Activated T-cell treated with anti-CD3 and anti-CD28 coated beads for 24 hours (primary cell): ENCODE results near the gene CYP4A22.
A peak's percentile ranks its signal among the peaks of the same experiment; 100 is the strongest.
"Not testable (repeated sequence)": the region's sequence is repeated elsewhere in the genome, so short reads cannot be mapped to it uniquely, and the experiment has no call there.

Experiments used
- DNase-seq: peaks from one replicate; pipeline ENCODE4 v3.0.0-alpha.2; 2020; ENCODE audit warnings: low read depth

The CYP4A22 gene

DNA sequence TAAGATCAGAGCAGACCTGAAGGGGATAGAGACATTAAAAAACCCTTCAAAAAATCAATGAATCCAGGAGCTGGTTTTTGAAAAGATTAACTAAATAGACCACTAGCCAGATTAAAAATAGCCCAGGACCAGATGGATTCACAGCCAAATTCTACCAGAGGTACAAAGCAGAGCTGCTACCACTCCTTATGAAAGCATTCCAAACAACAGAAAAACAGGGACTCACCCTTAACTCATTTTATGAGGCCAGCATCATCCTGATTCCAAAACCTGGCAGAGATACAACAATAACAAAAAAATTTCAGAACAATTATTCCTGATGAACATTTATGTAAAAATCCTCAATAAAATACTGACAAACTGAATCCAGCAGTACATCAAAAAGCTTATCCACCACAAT is 19.2 kb downstream of the CYP4A22 start:
- DNase-seq: not testable (repeated sequence)

DNA sequence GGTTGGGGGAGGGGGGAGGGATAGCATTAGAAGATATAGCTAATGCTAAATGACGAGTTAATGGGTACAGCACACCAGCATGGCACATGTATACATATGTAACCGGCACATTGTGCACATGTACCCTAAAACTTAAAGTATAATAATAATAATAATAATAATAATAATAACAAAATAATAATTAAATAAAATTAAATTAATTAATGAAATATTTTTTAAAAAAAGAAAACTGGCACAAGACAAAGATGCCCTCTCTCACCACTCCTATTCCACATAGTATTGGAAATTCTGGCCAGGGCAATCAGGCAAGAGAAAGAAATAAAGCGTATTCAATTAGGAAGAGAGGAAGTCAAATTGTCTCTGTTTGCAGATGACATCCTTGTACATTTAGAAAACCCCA is 20.7 kb downstream of the CYP4A22 start:
- DNase-seq: not testable (repeated sequence)

DNA sequence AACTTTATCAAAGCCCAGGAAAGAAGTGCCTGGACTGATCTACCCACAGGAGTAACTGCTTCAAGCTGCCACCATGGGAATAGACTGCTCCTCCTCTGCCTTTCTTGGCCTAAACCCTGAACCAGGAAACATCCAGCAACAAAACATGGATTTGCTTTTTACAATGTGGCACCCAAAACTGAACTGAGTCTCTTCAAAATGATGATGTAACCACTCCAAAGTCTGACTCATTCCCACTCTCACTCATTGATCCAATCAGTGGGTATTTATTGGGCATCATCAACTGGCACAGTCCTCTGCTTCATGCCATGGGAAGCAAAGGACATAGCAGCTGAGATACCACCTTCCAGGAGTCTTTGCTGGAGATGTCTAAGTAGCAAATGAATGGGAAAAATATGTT is 23.5 kb downstream of the CYP4A22 start:
- DNase-seq: no peak

DNA sequence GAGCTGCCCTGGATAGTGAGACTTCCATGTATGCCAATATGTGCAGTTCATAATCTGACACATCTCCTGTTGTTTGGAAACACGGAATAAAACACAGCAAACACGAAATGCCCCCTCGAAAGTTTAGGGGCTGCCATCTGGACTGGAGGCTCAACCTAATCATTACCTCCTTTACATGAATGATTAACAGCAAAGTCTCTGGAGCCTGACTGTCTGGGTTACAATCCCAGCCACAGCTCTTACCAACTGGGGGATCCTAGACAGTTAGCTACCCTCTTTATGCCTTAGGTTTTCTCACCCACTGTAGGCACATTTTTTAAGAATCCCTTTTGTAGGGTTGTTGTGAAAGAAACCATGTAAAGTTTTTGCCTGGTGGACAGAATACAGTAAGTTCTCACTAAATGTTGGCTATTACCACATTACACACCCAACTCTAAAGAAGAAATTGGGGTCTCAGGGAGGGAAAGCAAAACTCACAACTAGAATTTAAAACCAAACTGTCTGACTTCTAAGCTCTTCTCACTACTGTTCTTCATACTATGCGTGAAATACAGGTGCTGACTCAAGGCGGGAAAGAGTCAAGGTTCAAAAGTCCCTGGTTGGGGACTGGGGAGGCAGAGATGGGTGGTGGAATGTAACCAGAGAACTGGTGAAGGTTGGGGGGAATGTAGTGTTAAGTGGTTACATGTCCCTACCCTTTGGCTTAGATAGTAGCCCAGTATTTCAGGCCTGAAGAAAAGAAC is 24.2 kb downstream of the CYP4A22 start:
- no peak for DNase-seq

DNA sequence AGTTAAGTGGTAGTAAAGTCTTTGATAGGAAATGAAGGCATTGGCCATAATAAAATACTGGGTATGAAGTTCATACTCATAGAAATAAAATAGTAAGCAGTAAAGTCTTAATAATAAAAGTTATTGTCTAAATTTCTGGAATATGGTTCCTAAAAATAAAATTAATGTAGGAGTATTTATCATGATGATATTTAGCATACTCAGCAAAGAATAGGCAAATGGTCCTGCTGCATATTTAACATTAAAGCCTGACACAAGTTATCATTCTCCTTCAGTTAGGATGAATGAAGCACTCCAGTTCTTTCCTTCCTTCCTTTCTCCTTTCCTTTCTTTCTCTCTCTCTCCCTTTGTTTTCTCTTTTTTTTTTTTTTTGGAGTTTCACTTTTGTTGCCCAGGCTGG is 27.3 kb downstream of the CYP4A22 start:
- DNase-seq: no peak

GRCh38 chr1:47172782-47173181 is 35.5 kb downstream of the CYP4A22 start:
- DNase-seq: no peak

GRCh38 chr1:47174656-47175020 is 37.4 kb downstream of the CYP4A22 start:
- no peak for DNase-seq

DNA sequence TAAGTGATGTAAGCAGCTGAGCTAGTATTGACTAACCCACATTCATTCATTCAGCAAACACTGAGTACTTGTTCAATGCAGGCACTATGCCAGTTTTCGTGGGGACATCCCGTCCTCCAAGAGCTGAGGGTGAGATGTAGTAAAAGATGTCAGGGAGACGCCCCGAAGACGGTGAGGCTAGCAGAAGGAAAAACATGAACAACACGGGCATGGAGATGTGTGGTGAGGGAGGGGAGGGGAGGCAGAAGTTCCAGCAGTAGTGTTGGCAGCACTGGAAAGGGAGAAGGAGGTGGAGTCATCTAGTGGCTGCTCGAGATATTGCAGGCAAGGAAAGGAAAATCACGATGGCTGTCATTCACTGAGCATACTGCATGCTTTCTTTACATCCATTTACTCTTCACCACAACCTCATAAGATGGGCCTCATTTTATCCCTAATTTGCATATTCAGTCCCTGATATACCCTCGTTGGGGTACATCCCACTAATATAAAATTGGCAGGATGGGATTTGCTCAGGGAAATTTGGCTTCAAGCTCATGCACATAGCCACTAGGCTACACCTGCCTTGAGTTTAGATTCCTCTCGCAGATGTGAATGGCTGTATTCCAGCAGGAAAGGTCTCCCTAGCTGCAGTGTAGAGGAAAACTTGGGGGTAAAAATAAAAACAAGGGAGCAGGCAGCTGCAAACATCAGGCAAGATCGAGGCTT is 38.1 kb downstream of the CYP4A22 start:
- peak; percentile 32 for DNase-seq

- DNase-seq: no peak
These were observed 40.8 kb downstream of the CYP4A22 start for GRCh38 chr1:47178020-47178419.

- DNase-seq: no peak
These were observed 41.4 kb downstream of the CYP4A22 start for GRCh38 chr1:47178654-47179016.

DNA sequence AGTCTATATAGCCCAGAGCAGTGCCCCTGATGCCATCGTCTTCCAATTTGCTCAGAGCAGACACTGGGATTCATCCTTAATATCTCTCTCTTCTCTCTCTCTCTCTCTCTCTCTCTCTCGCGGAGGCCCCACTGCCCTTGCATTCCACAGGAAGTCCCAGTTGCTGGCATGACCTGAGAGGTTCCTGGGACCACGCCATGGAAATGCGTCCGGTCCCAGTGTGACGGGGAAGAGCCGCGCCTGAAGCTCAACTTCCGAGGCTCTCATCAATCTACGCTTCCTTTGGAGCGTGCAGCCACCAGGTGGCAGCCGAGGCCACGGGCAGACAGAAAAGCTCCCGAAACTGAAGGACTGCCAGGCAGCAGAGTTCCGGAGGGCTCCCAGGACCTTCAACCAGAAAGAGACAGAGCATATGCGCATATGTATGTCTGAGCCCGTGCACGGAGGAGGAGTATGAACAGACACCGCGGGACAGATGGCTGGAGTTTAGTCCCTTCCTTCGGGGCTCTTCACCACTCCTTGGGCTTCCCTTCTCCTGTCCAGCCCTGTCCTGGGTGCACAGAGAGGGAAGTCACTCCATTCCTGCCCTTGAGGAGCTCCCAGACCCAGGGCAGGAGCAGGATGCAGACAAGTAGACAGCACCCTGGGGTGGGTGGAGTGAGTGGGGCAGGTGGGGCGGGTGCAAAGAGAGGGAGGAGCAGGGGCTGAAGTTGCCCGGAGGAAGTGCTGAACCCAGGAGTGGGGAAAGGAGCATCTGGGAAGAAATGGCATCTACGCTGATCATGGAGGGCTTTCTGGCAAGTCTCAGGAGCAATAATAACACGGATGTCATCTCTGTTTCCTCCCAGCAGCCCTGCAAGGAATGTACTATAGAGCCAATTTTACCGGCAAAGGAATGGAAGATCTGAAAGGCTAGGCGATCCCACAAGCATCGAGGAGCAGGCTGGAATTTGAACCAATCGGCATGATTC is 42.1 kb downstream of the CYP4A22 start:
- peak; percentile 73 for DNase-seq

GRCh38 chr1:47179988-47180563 is 42.8 kb downstream of the CYP4A22 start:
- DNase-seq: no peak

GRCh38 chr1:47180603-47181094 is 43.4 kb downstream of the CYP4A22 start:
- no peak for DNase-seq

DNA sequence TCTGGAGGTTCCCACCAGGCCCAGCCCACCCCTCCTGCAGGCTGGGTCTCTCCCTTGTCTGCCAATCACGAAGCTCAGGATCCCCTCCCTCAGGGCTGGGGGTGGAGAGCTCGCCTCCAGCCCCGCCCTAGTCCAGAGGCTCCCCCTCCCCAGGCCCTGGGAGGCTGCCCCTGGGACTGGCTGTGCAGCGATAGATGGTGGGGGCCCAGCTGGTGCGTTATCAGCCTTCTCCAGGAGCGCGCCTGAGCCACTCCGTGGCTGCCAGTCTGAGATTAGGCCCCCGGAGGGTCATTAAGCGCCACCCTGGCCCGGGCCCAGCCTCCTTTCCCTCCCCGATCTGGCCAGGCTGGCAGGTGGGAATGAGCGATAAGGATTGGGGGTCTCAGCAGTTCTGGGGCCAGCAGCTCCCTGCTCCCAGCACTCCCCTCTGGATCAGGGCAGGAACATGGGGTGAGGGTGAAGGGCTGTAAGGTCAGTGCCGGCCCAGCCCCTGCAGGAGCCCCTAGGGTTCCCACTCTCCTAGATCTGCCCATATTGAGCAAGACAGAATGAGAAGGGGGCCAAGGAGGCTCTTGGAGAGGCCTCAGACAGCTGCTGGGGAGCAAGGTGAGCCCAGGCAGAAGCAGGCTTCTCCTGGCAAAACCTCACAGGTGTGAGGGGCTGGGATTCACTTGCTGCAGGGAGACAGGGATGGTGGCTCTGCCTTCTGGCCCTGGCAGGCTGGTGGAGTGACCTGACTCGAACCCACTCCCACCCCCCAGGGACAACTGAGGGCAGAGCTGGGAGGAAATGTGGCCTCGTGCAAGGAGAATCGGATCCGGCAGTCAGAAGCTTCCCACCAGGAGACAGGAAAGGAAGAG is 44.1 kb downstream of the CYP4A22 start:
- DNase-seq: no peak

DNA sequence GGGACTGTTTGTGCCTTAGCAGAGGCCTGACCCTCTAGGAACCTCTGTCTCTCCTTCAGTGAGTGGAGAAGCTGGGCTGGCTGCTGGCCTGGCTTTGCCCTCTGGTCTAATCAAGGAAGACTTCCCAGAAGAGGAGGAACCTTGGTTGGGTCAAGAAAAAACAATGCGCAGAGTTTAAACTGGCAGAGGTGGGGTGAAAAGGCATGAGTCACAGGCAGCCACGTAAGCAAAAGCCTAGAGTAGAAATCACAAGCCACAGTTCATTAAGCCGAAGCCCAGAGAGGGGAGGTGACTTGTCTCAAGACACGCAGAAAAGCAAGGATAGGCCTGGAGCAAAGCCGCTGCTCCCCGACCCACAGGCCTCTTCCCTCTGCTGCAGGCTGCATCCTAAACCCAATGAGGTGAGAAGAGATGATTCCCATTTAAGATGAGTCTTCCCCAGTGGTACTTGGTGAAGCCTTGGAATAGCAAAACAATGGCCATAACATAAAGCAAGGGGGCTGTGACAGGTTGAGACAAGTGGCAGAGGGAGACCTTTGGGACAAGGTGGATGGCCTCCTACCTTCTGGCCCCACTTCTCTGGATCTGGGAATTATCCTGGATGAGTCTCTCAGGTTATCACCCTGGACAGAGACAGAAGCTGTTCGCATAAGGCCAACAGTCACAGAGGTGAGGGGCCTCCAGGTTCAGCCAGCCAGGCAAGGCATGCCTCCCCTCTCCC is 44.9 kb downstream of the CYP4A22 start:
- DNase-seq: no peak

DNA sequence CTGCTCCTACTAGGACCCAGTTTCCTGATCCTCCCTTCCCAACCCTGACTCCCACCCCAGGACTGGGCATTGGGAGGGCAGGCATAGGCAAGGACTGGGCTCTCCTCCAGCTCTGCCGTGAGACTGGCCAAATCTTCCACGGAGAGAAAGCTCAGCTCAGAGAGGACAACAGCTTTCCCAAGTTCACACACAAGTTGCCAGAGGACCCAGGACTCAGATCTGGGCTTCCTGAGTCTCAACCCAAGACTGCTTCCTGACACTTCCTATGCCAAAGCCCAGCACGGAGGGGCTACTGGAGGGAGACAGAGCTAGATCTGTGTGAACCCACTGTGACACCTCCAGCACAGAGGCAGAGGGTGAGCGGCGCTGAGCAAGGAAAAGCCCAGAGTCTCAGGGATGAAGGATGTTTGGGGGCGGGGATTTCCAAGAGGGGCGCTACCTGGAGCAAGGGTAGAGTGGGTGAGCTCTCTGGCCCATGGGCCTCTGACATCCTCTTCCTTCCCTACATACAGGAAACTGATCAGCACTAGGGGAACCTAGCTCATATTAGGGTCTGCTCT is 45.5 kb downstream of the CYP4A22 start:
- no peak for DNase-seq

DNA sequence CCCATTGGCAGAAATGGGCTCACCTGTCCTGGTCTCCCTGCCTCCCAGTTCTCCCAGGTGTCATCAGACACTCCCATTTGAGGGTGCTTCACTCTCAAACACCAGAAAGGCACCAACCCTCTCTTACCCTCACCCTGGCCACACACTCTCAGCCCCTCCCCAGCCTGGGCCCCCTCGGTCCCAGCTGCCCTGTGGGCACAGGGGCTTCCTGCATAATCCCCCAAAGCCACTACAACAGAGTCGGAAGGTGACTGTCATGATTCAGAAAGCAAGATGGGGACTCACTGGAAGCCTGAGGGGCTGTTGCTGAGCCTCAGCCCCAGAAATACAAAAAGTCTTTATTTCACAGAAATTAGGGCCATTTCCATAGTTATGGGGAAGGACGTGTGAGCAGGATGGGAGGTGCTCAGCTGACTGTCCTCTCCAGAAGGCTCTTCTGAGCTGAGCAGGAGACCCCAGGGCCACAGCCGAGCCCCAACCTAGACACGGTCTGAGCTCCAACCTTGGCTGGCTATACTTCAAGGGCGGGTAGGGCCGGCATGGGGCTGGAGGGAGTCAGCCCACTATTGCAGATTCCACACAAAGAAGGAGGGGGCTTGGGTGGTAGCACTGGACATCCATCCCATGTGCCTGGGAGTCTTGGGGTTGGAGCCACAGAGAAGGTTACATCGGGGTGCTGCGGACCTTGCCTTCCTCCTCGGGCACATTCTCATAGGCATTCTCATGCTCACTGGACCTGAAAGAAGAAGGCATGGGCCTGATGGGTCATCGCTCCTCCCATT is 46.3 kb downstream of the CYP4A22 start:
- no peak for DNase-seq

DNA sequence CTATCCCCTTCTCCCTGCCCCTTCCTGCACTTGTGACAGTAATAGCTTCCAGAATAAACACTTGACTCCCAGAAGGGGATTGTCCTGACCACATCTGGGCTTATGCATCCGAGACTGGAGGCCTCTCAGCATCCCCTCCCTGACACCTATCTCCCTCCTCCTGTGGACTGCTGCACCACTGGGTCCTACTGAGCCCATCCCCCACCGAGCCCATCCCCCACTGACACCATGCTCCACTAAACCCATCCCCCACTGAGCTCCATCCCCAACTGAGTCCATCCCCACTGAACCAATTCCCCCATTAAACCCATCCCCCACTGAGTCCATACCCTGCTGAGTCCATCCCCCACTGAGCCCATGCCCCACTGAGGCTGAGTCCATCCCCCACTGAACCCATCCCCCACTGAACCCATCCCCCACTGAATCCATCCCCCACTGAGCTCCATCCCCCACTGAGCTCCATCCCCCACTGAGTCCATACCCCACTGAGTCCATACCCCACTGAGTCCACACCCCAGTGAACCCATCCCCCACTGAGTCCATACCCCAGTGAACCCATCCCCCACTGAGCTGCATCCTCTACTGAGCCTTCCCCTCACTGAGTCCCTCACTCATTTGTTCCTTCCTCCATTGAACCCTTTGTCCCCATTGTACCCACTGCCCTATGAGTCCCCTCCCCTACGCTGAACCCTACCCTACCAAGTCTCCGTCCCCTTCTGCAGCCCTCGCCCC is 47.0 kb downstream of the CYP4A22 start:
- DNase-seq: no peak
